Osteocyte (in vitro differentiated cells): ENCODE results near the gene POM121L12. TPM values are rescaled to one million over a fixed set of nuclear protein-coding genes. Genes with fewer than 3 reads are reported as not detected.

Source experiments
- DNase-seq: peaks from one replicate; pipeline ENCODE4 v3.0.0; 2021; ENCODE audit warnings: mixed read lengths; ENCODE audit not compliant: unreplicated experiment; ENCODE audit errors: extremely low spot score
- H3K27ac Mint-ChIP-seq: one replicate; pipeline ENCODE4 v1.8.0; 2021; ENCODE audit warnings: mild to moderate bottlenecking, mixed read lengths; ENCODE audit not compliant: unreplicated experiment
- H3K27me3 Mint-ChIP-seq: one replicate; pipeline ENCODE4 v1.8.0; 2021; ENCODE audit warnings: mixed read lengths; ENCODE audit not compliant: unreplicated experiment
- H3K36me3 Mint-ChIP-seq: one replicate; pipeline ENCODE4 v1.8.0; 2021; ENCODE audit warnings: mixed read lengths; ENCODE audit not compliant: unreplicated experiment
- H3K4me1 Mint-ChIP-seq: one replicate; pipeline ENCODE4 v1.8.0; 2021; ENCODE audit warnings: mixed read lengths; ENCODE audit not compliant: unreplicated experiment
- H3K4me3 Mint-ChIP-seq: one replicate; pipeline ENCODE4 v1.8.0; 2021; ENCODE audit warnings: mild to moderate bottlenecking, moderate library complexity, mixed read lengths; ENCODE audit not compliant: unreplicated experiment
- H3K9me3 Mint-ChIP-seq: one replicate; pipeline ENCODE4 v1.8.0; 2021; ENCODE audit warnings: mixed read lengths; ENCODE audit not compliant: unreplicated experiment
- CTCF ChIP-seq: fragments of 200-600 bp; sonication (generic); IDR thresholded peaks from 2 replicates; pipeline ENCODE4 v1.5.0; 2021; ENCODE audit warnings: antibody characterized with exemption, mild to moderate bottlenecking, moderate library complexity
- long read RNA-seq: library from polyadenylated mRNA; unstranded; transcript quantifications from one replicate; pipeline ENCODE4 v2.0.0, GENCODE V29; 2021
- total RNA-seq: library from RNA; stranded (reverse); gene quantifications from 2 replicates; pipeline ENCODE4 v1.2.1, GENCODE V29; 2021

POM121L12 gene
- total RNA-seq: not detected in 2 replicates
- long read RNA-seq: 0 reads

GRCh38 chr7:53035499-53036412 lies at the start of gene POM121L12:
TSS of gene POM121L12 (plus strand) at chr7:53035633. CDS start at chr7:53035672, 39 bp downstream.
- DNase-seq: no peak
- no peaks in the 10 kb centered on the region for H3K4me1 Mint-ChIP-seq
- TF ChIP-seq CTCF: no peak
- H3K9me3 Mint-ChIP-seq: peaks cover 38% of the 10 kb centered on the region
- no peak within 1 kb of the TSS for H3K4me3 Mint-ChIP-seq
- H3K27me3 Mint-ChIP-seq: no peaks in the 10 kb centered on the region
- H3K36me3 Mint-ChIP-seq: no peaks in the 10 kb centered on the region
- H3K27ac Mint-ChIP-seq: no peak within 1 kb of the TSS

GRCh38 chr7:52992001-52992400 lies 43.4 kb upstream of the POM121L12 start:
- Mint-ChIP-seq H3K27me3 (no peaks in the 10 kb centered on the region), H3K4me3 (no peak overlapping the region), H3K9me3 (peaks cover 53% of the 10 kb centered on the region), H3K27ac (no peak overlapping the region), H3K36me3 (no peaks in the 10 kb centered on the region), H3K4me1 (no peaks in the 10 kb centered on the region)
- DNase-seq: no peak
- no peak for TF ChIP-seq CTCF

GRCh38 chr7:52992479-52993162 lies 42.8 kb upstream of the POM121L12 start:
- no peak overlapping the region for H3K27ac Mint-ChIP-seq
- H3K36me3 Mint-ChIP-seq: no peaks in the 10 kb centered on the region
- TF ChIP-seq CTCF: no peak
- H3K27me3 Mint-ChIP-seq: no peaks in the 10 kb centered on the region
- no peak for DNase-seq
- no peak overlapping the region for H3K4me3 Mint-ChIP-seq
- H3K9me3 Mint-ChIP-seq: peaks cover 52% of the 10 kb centered on the region
- no peaks in the 10 kb centered on the region for H3K4me1 Mint-ChIP-seq

GRCh38 chr7:52995676-52996075 lies 39.8 kb upstream of the POM121L12 start:
- no peak for DNase-seq
- Mint-ChIP-seq H3K4me1 (no peaks in the 10 kb centered on the region), H3K36me3 (no peaks in the 10 kb centered on the region), H3K27ac (no peak overlapping the region), H3K9me3 (peaks cover 44% of the 10 kb centered on the region), H3K4me3 (no peak overlapping the region), H3K27me3 (no peaks in the 10 kb centered on the region)
- no peak for TF ChIP-seq CTCF

- Mint-ChIP-seq H3K4me1 (no peaks in the 10 kb centered on the region), H3K9me3 (peaks cover 45% of the 10 kb centered on the region), H3K27ac (no peak overlapping the region), H3K36me3 (no peaks in the 10 kb centered on the region), H3K4me3 (no peak overlapping the region), H3K27me3 (no peaks in the 10 kb centered on the region)
- no peak for TF ChIP-seq CTCF
- no peak for DNase-seq
Measured at GRCh38 chr7:53001221-53001620, 34.2 kb upstream of the POM121L12 start.
